ENCODE results near the gene TCF4. TPM values are rescaled to one million over a fixed set of nuclear protein-coding genes. Genes with fewer than 3 reads are reported as not detected.

The TCF4 gene
- polyA plus RNA-seq, 1 donor (not counting 4 experiments of a cell fraction or from before 2014, with no cell fraction given), result 9.7 TPM

DNA sequence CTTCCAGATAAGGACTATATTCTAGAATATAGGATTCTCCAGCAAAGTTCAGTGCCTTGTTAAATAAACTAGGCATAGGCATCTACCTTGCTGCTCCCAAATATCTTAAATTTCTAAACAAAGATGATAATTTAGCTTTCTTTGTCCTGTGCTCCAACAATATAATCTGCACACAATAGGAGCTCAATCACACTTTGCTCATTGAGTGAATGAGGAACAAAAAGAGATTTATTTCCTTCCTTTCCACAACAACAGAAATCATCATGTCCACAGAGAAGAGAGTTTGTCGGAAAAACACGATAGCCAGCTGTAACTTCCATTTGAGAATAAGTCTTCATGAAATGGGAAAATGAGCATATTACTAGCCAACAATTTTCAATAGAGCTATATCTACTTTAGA, 256.7 kb downstream of the TCF4 start:
- no peak for TF ChIP-seq CTCF (optimal IDR thresholded peaks at IDR 0.05 in 1 of 3, IDR thresholded peaks at IDR 0.05 in 1 of 3, conservative IDR thresholded peaks at IDR 0.05 in 1 of 3; ENCODE audit: extremely low read depth in 1 of 3, insufficient read depth in 2 of 3, low read length in 3 of 3)
- H3K9me3 ChIP-seq (ENCODE audit: control insufficient read depth, low read depth, low read length), result no peaks in the 10 kb centered on the region
- H3K9me1 ChIP-seq (ENCODE audit: control insufficient read depth, extremely low read depth, insufficient read depth, low read length), result no peaks in the 10 kb centered on the region
- no peaks in the 10 kb centered on the region for H3K36me3 ChIP-seq (ENCODE audit: control insufficient read depth in 2 of 2, extremely low read depth in 1 of 2, insufficient read depth in 2 of 2, low read length in 2 of 2)
- no peak overlapping the region for H3K4me2 ChIP-seq (ENCODE audit: control insufficient read depth, extremely low read depth, insufficient read depth, low read depth, low read length)
- DNase-seq (ENCODE audit: low read depth, low spot score) (no peak), FAIRE-seq (no peak)
- no peaks in the 10 kb centered on the region for H3K4me1 ChIP-seq (ENCODE audit: control insufficient read depth, extremely low read depth, insufficient read depth, low read length)
- no peaks in the 10 kb centered on the region for H4K20me1 ChIP-seq (ENCODE audit: control insufficient read depth, extremely low read depth, insufficient read depth, low read length)
- dilution Hi-C loops (cut with MboI; ENCODE audit: extremely low pct_ligation_motif_present, low sequenced_read_pairs), result no loop called here
- no peak overlapping the region for H3K4me3 ChIP-seq (ENCODE audit: control insufficient read depth in 2 of 3, extremely low read depth in 1 of 3, insufficient read depth in 2 of 3, low read depth in 1 of 3, low read length in 3 of 3)
- H3K9ac ChIP-seq (ENCODE audit: control insufficient read depth, extremely low read depth, insufficient read depth, low read length), result no peak overlapping the region
- H2AFZ ChIP-seq (ENCODE audit: control insufficient read depth, low read length), result no peak overlapping the region
- H3K27ac ChIP-seq (ENCODE audit: control insufficient read depth, insufficient read depth, low read length), result no peak overlapping the region
- H3K27me3 ChIP-seq (ENCODE audit: control insufficient read depth, extremely low read depth, insufficient read depth, low read length), result no peaks in the 10 kb centered on the region
- no peaks in the 10 kb centered on the region for H3K79me2 ChIP-seq (ENCODE audit: control insufficient read depth, insufficient read depth, low read length)

DNA sequence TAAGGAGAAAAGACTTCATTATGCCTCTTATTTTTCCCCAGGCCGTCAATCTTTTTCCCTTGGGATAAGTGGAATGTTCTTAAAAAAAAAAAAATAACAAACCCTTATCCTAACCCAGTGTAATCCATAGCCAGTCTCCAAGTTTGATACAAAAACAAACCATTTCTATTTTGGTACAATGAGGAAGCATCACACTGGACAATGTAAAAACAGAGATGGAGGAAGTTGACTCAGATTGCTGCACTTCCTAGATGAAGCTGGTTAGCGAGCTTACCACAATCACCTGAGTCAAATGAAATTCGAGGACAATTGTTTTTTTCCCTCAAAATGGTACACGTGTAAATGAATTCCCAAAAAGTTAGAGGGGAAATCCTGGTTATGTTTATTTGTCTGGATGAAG, 259.7 kb downstream of the TCF4 start:
- Histone ChIP-seq H3K9me3 (ENCODE audit: control insufficient read depth, low read depth, low read length) (no peaks in the 10 kb centered on the region), H3K27ac (ENCODE audit: control insufficient read depth, insufficient read depth, low read length) (no peak overlapping the region), H3K27me3 (ENCODE audit: control insufficient read depth, extremely low read depth, insufficient read depth, low read length) (no peaks in the 10 kb centered on the region), H3K36me3 (ENCODE audit: control insufficient read depth in 2 of 2, extremely low read depth in 1 of 2, insufficient read depth in 2 of 2, low read length in 2 of 2) (no peaks in the 10 kb centered on the region), H3K9ac (ENCODE audit: control insufficient read depth, extremely low read depth, insufficient read depth, low read length) (no peak overlapping the region), H3K4me1 (ENCODE audit: control insufficient read depth, extremely low read depth, insufficient read depth, low read length) (no peaks in the 10 kb centered on the region), H4K20me1 (ENCODE audit: control insufficient read depth, extremely low read depth, insufficient read depth, low read length) (no peaks in the 10 kb centered on the region), H2AFZ (ENCODE audit: control insufficient read depth, low read length) (no peak overlapping the region), H3K79me2 (ENCODE audit: control insufficient read depth, insufficient read depth, low read length) (no peaks in the 10 kb centered on the region), H3K9me1 (ENCODE audit: control insufficient read depth, extremely low read depth, insufficient read depth, low read length) (no peaks in the 10 kb centered on the region), H3K4me3 (ENCODE audit: control insufficient read depth in 2 of 3, extremely low read depth in 1 of 3, insufficient read depth in 2 of 3, low read depth in 1 of 3, low read length in 3 of 3) (no peak overlapping the region), H3K4me2 (ENCODE audit: control insufficient read depth, extremely low read depth, insufficient read depth, low read depth, low read length) (no peak overlapping the region)
- no peak for FAIRE-seq
- TF ChIP-seq CTCF (optimal IDR thresholded peaks at IDR 0.05 in 1 of 3, IDR thresholded peaks at IDR 0.05 in 1 of 3, conservative IDR thresholded peaks at IDR 0.05 in 1 of 3; ENCODE audit: extremely low read depth in 1 of 3, insufficient read depth in 2 of 3, low read length in 3 of 3) (no peak), EZH2 (IDR thresholded peaks at IDR 0.05; ENCODE audit: low read length) (no peak)
- dilution Hi-C loops (cut with MboI; ENCODE audit: extremely low pct_ligation_motif_present, low sequenced_read_pairs), result no loop called here
- no peak for DNase-seq (ENCODE audit: low read depth, low spot score)

Measured in keratinocyte (primary cell).